CD4-positive, alpha-beta T cell treated with Interferon gamma for 1 hour (primary cell): ENCODE results near the gene SH3TC2.

Experiments
- DNase-seq: peaks from one replicate; pipeline ENCODE4 v3.0.0-alpha.2; 2020

SH3TC2 gene

DNA sequence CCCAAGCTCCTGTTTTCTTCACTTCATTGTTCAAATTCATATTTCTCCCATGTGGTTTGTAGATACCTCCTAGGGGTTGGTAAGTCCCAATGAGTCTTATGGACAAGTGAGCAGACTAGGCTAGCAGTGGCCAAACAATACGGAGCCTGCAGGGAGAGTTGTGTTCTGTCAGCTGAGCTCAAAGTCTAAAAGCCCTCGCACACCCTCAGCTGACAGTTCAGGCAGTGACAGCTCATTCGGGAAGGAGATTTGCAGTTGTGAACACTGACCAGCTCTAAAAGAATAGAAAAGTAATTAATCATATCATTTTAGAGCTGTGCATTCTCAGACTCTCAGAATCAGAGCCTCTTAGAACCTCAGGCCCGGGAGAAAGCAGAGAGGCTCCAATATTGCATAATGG lies 95.1 kb downstream of the SH3TC2 start:
- DNase-seq, result no peak

DNA sequence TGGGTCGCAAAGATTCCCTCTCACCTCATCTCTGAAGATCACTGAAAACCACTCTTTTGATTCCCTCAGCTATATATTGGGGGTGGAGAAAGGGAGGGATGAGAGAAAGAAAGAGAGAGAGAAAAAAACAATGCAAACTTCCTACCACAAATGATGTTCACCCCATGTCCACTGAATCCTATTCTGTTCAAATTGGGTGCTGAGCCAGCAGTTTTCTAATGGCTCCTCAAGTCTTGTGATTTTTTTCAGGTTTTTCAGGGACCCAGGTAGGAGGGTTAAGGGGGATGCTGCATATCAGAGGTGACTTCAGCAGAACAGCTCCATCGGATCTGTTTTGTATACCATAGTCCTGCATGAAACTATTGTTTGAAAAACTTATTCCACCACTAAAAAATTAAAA lies 95.9 kb downstream of the SH3TC2 start:
- no peak for DNase-seq

DNA sequence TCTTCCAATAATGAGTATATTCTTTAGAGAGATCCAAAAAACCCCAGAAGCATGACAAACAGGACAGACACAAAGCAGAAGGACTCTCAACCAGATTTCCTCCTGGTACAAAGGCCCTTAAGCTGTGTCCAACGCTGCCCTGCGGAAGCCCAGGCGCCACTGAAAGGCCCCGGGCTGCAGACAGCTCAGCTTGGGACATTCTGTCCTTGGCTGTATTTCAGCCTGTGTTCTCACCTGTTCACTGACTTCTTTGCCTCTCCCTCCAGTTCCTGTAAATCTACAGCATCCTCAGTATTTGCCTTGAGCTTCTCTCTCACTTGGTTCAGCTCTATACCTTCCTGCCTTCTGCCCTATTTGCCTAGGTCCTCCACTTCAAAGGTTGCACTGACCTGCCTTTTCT lies 96.5 kb downstream of the SH3TC2 start:
- no peak for DNase-seq

DNA sequence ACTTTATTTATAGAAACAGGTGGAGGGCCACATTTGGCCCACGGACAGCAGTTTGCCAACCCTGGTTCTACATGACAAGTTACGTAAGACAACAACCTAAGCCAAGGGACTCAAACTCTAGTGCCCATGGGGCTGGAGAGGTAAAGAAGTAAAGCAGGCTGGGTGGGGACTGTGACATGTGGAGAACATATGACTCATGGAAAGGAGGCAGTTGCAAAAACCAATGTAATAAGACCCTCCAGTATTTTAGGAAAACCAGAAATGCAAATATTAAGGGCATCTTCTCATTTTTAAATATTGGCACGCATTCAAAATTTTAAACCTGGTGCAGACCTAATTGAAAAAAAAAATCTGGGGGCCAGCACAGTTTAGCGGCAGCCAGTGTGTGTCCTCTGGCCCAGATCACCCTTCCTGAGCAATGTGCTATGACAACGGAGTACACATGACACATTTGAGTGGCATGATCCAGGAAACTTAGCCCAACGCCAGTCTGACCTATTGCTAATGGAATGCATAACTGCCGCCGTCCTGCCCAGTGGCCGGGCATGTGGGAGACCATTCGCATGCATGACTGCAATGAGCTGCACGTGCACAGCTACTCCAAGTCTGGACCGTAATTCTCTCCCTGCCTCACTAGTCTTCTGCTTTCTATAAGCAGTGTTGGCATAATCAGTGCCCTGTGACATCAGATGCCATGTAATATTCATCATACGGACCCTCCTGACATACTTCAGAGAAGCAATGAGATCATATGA lies 97.2 kb downstream of the SH3TC2 start:
- DNase-seq, result no peak

DNA sequence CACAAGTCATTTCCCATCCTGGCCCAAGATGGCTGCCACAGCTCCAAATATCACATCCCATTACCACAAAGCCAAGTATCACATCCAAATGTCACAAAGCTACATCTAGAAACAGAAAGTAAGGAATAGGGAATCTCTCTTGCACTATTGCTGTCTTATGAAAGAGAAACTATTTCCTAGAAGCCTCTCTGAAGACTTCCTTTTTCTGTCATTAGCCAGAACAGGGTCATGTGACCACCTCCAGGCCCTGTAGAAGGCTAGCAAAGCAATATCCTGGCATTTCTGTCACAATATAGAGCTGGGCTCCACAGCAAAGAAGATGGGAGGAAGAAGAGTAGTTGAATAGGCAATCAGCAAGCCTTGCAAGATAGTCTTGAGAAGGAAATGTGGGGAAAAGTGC lies 99.2 kb downstream of the SH3TC2 start:
- peak; percentile 16 for DNase-seq

DNA sequence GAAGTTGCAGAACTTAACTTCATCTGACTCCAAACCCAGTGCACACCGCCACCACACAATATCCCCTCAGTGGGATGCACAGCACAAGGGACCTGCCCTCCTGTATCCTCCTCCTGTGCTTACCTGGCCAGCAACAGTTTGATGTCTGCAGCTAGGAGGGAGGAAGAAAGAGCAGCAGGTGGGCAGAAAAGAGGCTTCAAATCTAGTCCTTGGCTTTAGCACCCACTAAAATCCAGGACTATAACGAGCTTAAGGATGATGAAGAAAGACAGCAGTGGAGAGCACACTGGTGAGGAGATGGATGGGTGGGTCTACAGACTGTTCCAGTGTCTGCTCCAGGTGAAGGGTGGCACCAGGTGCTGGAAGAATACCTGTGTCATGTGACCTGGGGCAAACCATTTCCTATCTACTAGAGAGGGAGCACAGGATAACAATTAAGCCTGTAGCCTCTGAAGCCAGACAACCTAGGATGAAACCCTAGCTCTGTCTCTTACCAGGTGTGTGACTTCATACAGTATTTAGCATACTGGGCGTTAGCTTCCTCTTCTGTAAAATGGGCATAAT lies 100.0 kb downstream of the SH3TC2 start:
- no peak for DNase-seq

DNA sequence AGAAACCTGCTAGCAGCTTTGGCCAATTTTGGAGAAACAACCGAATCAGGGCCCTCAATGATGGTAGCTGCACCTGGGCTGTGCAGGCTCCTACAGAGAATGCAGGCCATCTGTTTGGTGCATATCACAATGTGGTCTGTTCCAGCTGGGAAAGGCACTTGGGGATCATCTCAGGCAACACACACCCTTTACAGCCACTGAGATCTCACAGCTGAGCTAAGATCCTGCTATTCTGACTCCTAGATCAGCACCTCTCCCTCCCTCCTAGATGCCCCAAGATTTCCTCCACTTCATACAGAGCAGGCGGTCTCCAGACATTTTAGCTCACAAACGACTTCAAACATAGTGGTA lies 100.7 kb downstream of the SH3TC2 start:
- no peak for DNase-seq

DNA sequence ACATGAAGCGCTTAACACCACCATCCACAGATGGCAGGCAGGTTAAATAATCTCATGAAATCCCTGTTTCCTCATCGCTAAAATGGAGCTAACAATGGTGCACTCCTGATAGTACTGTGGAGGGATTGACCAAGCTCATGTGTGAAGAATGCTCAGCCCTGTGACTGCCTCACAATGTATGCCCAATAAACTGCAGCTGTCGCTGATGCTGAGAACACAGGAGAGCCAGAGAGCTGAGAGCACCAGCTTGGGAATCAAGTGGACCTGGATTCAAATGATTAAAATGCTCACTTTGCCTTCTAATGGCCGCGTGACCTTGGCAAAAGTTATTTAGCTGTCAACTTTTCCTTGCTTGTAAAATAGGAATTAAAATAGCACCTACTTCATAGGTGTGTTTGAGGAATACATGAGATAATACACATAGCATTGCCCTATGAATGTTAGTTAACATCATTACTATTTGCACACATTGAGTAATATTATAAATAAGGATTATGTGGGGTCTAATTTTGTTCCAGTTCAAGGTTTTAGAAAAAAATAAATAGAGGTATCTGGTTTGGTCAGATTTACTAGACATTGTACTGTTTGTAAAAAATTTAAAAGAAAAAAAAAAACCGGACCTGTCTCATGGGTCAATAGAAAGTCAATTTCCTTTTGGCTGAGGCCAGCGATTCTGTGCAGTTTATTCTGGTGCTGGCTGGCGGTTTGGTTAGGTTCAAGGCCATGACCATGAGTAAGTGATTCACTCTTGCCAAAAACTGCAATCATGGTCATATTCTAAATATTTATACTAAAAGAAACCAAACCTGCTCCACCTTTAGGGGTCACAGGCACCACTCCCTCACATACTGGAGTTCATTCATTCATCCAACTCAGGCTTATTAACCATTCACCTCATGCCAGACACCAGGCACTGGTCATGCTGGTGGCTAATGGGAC lies 101.3 kb downstream of the SH3TC2 start:
- DNase-seq, result no peak

DNA sequence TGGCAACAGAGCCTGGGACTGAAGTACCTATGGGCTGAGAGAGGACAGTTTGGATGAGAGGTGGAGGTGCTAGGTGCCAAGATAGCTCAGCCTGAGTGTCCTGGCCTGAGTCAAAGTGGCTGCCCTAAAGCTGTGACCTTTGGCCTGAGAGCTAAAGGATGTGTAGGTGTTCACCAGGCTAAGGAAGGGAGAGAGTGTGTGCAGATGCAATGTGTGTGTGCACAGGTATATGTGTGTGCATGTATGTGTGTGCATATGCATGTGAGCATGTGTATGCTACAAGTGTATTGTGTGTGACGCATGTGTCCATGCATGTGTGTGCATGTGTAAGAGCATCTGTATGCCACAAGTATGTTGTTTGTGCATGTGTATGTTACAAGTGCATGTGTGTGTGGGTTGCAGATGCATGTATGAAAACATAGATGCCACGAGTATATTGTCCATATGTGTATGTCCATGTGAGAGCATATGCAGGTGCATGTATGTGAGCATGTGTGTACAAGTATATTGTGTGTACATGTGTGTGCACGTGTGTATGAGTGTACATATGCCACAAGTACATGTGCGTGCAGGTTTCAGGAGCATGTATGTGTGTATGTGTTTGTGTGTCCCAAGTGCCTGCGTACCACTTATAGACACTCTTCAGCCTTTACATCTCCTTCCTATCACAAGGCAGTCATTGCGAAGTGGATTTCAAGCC lies 102.6 kb downstream of the SH3TC2 start:
- DNase-seq, result no peak

DNA sequence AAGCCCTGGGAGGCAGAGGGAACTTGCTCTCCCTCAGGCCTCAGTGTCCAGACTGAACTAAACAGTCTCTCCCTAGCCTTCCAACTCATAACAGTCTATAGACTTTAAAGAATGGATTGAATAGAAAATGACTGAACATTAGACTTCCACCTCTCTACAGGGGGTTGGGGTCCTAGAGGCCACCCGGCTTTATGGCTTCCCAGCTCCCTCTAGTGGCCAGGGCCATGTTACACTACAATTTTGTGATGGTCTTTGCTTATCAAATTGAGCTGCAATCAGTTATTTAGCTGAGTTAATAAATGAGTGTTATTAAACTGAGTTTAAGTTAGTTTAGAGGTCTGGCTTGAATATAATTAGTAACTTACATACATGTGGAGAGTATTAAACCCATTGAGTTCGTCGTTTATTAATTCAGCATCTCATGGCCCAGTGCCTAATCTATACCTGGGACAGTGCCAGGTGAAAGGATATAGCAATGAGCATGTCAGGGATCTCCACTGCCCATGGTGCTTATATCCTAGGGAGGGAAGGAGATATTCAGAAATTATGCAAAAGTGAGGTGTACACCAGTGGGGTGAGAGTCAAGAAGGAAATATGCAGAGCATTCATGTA lies 105.2 kb downstream of the SH3TC2 start:
- peak; percentile 43 for DNase-seq

DNA sequence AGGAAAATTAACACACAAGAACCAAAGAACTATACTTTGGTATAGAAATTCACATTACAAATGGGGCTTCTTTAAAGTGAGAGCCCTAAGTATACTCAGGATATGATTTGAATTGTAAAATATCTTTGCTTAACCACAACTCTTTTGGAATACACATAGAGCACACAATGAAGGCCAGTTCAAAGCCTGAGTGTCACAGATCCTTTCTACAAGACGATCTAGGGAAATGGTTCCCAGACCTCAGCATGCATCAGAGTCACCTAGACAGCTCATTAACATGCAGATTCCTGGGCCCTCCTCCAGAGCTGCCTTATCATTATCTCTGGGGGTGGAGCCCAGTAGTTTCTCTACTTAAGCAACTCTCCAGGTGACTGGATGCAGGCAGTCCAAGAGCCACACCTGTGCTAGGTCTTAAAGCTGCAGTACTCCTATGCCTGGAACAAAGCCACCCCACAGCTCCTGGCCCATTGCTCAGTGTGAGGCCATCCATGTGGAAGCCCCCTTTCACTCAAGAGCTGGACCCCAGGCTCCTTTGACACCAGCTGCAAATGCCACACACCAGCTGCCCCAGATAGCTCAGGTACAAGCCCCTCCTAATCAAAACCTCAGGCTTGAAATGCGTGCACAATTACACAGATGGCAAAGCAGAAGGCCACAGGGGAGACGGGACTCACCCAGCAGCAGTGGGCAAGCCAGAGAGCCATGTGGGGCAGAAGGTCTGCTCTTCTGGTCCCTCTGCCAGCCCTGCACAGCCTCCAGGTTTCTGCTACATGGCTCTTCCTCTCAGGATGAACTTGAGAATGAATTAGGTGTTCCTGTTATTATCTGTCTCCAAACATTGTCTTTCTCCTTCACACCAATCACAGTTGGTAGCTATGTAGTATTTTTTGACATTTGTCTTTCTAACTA lies 106.1 kb downstream of the SH3TC2 start:
- DNase-seq, result no peak
